Measurements from ENCODE around the gene BOLA3.
"Not testable (repeated sequence)": the region's sequence is repeated elsewhere in the genome, so short reads cannot be mapped to it uniquely, and the experiment has no call there.

BOLA3 gene

DNA sequence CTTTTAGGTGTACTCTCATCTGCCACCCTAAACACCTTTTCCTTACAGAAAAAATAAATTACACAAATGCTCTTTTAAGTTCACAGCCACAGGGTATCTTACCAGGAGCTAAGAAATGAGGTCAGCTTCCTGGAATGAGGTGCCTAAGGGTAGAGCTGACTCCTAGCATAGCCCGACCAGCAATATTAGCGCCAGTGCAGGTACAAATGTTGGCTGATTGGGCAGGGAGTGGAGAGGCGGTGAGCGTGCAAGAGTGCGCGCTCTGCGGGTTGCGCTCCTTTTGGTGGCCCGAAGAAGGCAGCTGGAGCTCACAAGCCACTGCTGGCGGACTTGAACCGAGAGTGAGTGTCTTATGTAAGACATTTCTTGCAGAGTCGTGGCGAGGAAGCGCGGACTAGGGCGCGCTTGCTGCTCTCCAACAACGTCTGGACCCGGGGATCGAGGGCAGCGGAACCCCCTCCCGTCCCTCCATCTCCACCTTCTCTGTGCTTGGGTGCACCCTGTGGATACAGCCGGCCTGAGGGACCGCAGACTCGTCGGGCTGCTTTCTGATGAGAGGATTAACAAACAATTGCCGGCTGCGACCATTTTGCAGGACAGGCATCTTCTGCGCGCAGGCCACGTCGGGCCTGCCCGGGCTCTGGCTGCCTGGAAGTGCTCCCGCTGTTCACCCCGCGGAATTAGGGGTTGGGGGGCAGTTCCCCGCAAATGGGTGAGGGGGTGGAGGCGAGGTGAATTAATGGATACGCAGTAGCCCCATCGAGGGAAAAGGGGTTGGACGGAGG lies 17.3 kb downstream of the BOLA3 start:
- no peak for TF ChIP-seq Cebpa-rat (IDR thresholded peaks at IDR 0.05)
- Histone ChIP-seq H4K20me1 (no peaks in the 10 kb centered on the region), H3K9ac (no peak overlapping the region), H3K4me3 (no peak overlapping the region), H3K4me2 (no peak overlapping the region), H3K9me3 (no peaks in the 10 kb centered on the region), H3K4me1 (no peaks in the 10 kb centered on the region), H3K36me3 (peaks cover 29% of the 10 kb centered on the region), H3K27ac (no peak overlapping the region), H3K27me3 (no peaks in the 10 kb centered on the region)

DNA sequence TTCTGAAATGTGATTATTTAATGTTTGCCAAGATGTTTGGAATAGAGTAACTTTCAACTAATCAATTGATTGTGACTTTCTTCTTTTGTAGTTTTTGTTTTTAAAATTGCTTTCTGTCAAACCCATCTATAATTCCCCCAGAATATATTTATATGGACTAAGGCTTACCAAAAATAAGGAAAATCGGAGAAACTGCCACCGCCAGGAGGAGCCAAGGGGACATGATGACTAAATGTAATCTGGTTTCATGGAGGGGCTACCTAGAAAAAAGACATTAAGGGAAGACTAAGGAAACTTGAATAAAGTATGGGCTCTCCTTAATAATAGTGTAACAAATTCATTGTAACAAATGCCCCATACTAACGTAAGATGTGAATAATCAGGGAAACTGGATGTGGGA lies 19.5 kb downstream of the BOLA3 start:
- no peaks in the 10 kb centered on the region for H4K20me1 ChIP-seq

DNA sequence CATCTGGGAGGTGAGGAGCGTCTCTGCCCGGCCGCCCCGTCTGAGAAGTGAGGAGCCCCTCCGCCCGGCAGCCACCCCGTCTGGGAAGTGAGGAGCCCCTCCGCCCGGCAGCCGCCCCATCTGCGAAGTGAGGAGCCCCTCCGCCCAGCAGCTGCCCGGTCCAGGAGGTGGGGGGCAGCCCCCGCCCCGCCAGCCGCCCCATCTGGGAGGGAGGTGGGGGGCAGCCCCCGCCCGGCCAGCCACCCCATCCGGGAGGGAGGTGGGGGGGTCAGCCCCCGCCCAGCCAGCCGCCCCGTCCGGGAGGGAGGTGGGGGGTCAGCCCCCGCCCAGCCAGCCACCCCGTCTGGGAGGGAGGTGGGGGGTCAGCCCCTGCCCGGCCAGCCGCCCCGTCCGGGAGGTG lies 23.8 kb downstream of the BOLA3 start:
- not testable (repeated sequence) for H3K27ac ChIP-seq, H3K4me1 ChIP-seq, H3K9ac ChIP-seq, H3K4me3 ChIP-seq, H3K27me3 ChIP-seq, H3K36me3 ChIP-seq, H4K20me1 ChIP-seq, H3K4me2 ChIP-seq
- H3K9me3 ChIP-seq = peaks cover 35% of the 10 kb centered on the region

More for the DNA sequence above, 19.5 kb downstream of the BOLA3 start:
- Histone ChIP-seq H3K4me3 (no peak overlapping the region), H3K27me3 (no peaks in the 10 kb centered on the region), H3K36me3 (peaks cover 7% of the 10 kb centered on the region), H3K27ac (no peak overlapping the region), H3K9me3 (peaks cover 11% of the 10 kb centered on the region), H3K9ac (no peak overlapping the region), H3K4me1 (no peaks in the 10 kb centered on the region), H3K4me2 (no peak overlapping the region)
- TF ChIP-seq Cebpa-rat (IDR thresholded peaks at IDR 0.05) = no peak

DNA sequence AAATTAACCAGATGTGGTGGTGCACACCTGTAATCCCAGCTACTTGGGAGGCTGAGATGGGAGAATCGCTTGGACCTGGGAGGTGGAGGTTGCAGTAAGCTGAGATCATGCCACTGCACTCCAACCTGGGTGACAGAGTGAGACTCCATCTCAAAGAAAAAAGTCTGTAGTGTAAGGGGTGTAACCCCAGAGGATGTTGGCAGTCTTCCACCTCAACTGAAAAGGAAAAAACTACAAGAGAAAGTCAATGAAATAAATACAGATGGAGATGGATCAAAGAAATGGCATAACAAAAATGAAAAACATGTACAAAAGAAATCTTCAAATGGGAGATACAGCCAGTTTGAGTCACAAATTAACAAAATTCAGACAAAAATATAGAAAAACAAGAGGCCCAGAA lies 25.9 kb downstream of the BOLA3 start:
- not testable (repeated sequence) for H4K20me1 ChIP-seq, H3K27ac ChIP-seq, H3K4me1 ChIP-seq, H3K27me3 ChIP-seq, H3K4me3 ChIP-seq, H3K9ac ChIP-seq, H3K36me3 ChIP-seq, H3K4me2 ChIP-seq
- H3K9me3 ChIP-seq = peaks cover 35% of the 10 kb centered on the region

- Histone ChIP-seq H3K27me3 (no peaks in the 10 kb centered on the region; the same call in 1 of the 2 replicates), H3K27ac (peak overlapping the region; percentile 85), H3K4me2 (peak overlapping the region; percentile 56), H3K4me1 (no peaks in the 10 kb centered on the region), H3K36me3 (no peaks in the 10 kb centered on the region), H3K9me3 (peaks cover 35% of the 10 kb centered on the region), H3K4me3 (peak overlapping the region; percentile 71), H3K9ac (peak overlapping the region; percentile 77), H4K20me1 (no peaks in the 10 kb centered on the region)
- no peak for TF ChIP-seq Cebpa-rat (IDR thresholded peaks at IDR 0.05)
Measured at GRCh38 chr2:74119912-74120825, 27.5 kb downstream of the BOLA3 start.

DNA sequence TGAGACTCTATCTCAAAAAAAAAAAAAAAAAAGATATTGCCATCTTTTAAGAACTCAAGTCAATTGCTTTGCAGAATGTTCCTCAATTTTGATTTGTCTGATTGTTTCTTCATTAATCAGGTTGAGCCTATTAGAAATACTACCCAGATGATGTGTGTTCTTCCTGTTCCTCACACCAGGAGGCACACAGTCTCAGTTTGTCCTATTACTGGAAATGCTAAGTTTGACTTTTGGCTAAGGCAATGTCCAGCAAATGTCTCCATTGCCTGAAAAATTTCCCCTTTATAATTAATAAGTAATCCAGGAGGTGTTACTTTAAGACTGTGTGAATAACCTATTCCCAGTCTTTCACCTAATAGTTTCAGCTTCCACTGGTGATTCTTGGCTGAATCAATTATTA lies 28.4 kb downstream of the BOLA3 start:
- H4K20me1 ChIP-seq = no peaks in the 10 kb centered on the region
- no peak overlapping the region; the same call in 1 of the 2 replicates for H3K4me3 ChIP-seq
- H3K4me1 ChIP-seq = no peaks in the 10 kb centered on the region
- peaks cover 35% of the 10 kb centered on the region for H3K9me3 ChIP-seq
- H3K36me3 ChIP-seq = no peaks in the 10 kb centered on the region
- H3K9ac ChIP-seq = no peak overlapping the region
- H3K4me2 ChIP-seq = peak overlapping the region; percentile 53
- TF ChIP-seq Cebpa-rat (IDR thresholded peaks at IDR 0.05) = no peak
- no peaks in the 10 kb centered on the region; the same call in 1 of the 2 replicates for H3K27me3 ChIP-seq
- no peak overlapping the region for H3K27ac ChIP-seq

GRCh38 chr2:74111380-74111779 lies 36.3 kb downstream of the BOLA3 start:
- TF ChIP-seq Cebpa-rat (IDR thresholded peaks at IDR 0.05) = no peak
- no peaks in the 10 kb centered on the region for H3K4me1 ChIP-seq

GRCh38 chr2:74110537-74110936 lies 37.2 kb downstream of the BOLA3 start:
- H3K4me2 ChIP-seq = no peak overlapping the region
- no peaks in the 10 kb centered on the region for H3K4me1 ChIP-seq
- no peaks in the 10 kb centered on the region for H3K27me3 ChIP-seq
- no peak for TF ChIP-seq Cebpa-rat (IDR thresholded peaks at IDR 0.05)
- H3K4me3 ChIP-seq = no peak overlapping the region
- peaks cover 21% of the 10 kb centered on the region; the same call in 1 of the 2 replicates for H3K36me3 ChIP-seq
- H3K9ac ChIP-seq = no peak overlapping the region
- H4K20me1 ChIP-seq = peaks cover 23% of the 10 kb centered on the region; the same call in 1 of the 2 replicates
- H3K27ac ChIP-seq = no peak overlapping the region
- H3K9me3 ChIP-seq = no peaks in the 10 kb centered on the region

More at GRCh38 chr2:74111380-74111779, 36.3 kb downstream of the BOLA3 start:
- Histone ChIP-seq H3K27ac (no peak overlapping the region), H3K4me3 (no peak overlapping the region), H3K9me3 (no peaks in the 10 kb centered on the region), H3K36me3 (0 out of 2 replicates have a peak, but pooled peaks cover 13% of the 10 kb centered on the region), H4K20me1 (peaks cover 18% of the 10 kb centered on the region; the same call in 1 of the 2 replicates), H3K4me2 (no peak overlapping the region), H3K27me3 (no peaks in the 10 kb centered on the region), H3K9ac (no peak overlapping the region)

- Histone ChIP-seq H3K4me2 (no peak overlapping the region), H3K36me3 (peaks cover 29% of the 10 kb centered on the region), H3K9ac (no peak overlapping the region), H3K27ac (no peak overlapping the region), H3K9me3 (no peaks in the 10 kb centered on the region), H4K20me1 (peaks cover 28% of the 10 kb centered on the region; the same call in 1 of the 2 replicates), H3K4me1 (no peaks in the 10 kb centered on the region), H3K4me3 (no peak overlapping the region), H3K27me3 (no peaks in the 10 kb centered on the region)
- no peak for TF ChIP-seq Cebpa-rat (IDR thresholded peaks at IDR 0.05)
Measured at GRCh38 chr2:74109551-74109950, 38.2 kb downstream of the BOLA3 start.

GRCh38 chr2:74107071-74107470 lies 40.6 kb downstream of the BOLA3 start:
- no peak overlapping the region for H3K4me2 ChIP-seq
- no peak for TF ChIP-seq Cebpa-rat (IDR thresholded peaks at IDR 0.05)

More at GRCh38 chr2:74107071-74107470, 40.6 kb downstream of the BOLA3 start:
- Histone ChIP-seq H3K27ac (no peak overlapping the region), H3K36me3 (peaks cover 51% of the 10 kb centered on the region), H3K9me3 (no peaks in the 10 kb centered on the region), H4K20me1 (peaks cover 53% of the 10 kb centered on the region), H3K4me1 (no peaks in the 10 kb centered on the region), H3K27me3 (no peaks in the 10 kb centered on the region), H3K9ac (no peak overlapping the region), H3K4me3 (no peak overlapping the region)

Data from BLaER1 (cell line).